Measurements from ENCODE around the gene PMEPA1.

Gene PMEPA1

GRCh38 chr20:57747861-57748481 lies 38.2 kb upstream of the PMEPA1 start:
- POLR2A ChIA-PET, result interaction anchor here (0.9 to 1.9 kb wide), 7 partner anchors 10 to 49 kb away, joined by 3 to 20 read pairs (median 3); partner anchors contain the start of gene PMEPA1
- CTCF ChIA-PET, result interaction anchor here (0.6 to 1.0 kb wide), 3 partner anchors 35 to 334 kb away, joined by 3 to 5 read pairs (median 3); no protein-coding TSS in a partner anchor
- peak overlapping the region; percentile 8; the same call in 1 of the 2 replicates for H3K27ac ChIP-seq (ENCODE audit: extremely low read depth, low read depth, low read length)
- peak; percentile 13; the same call in 1 of the 2 replicates for TF ChIP-seq GLIS1 (tag by site-specific recombination; IDR thresholded peaks at IDR 0.05)
- TF ChIP-seq ZIC2 (tag by site-specific recombination; IDR thresholded peaks at IDR 0.05), result peak; percentile 87
- no peak for TF ChIP-seq MZF1 (tag by site-specific recombination; IDR thresholded peaks at IDR 0.05; ENCODE audit: borderline replicate concordance)
- peak; percentile 51 for TF ChIP-seq WT1 (tag by site-specific recombination; IDR thresholded peaks at IDR 0.05)
- TF ChIP-seq PRDM6 (tag by site-specific recombination; IDR thresholded peaks at IDR 0.05), result 0 out of 2 replicates have a peak, but pooled peaks have one; percentile 28
- peak; percentile 87 for TF ChIP-seq PRDM1 (tag by site-specific recombination; IDR thresholded peaks at IDR 0.05)
- TF ChIP-seq ATF2 (tag by site-specific recombination; IDR thresholded peaks at IDR 0.05; ENCODE audit: low read depth), result no peak
- H3K9me3 ChIP-seq (ENCODE audit: control insufficient read depth, insufficient read depth, low read depth, low read length), result no peaks in the 10 kb centered on the region
- no peaks in the 10 kb centered on the region for H3K36me3 ChIP-seq (ENCODE audit: control insufficient read depth in 2 of 2, insufficient read depth in 1 of 2, low read length in 2 of 2)
- H3K4me3 ChIP-seq (ENCODE audit: low read depth, low read length), result peak overlapping the region; percentile 20
- peaks cover 13% of the 10 kb centered on the region for H3K4me1 ChIP-seq (ENCODE audit: control insufficient read depth, insufficient read depth, low read length)

- no peak overlapping the region for H3K27ac ChIP-seq (ENCODE audit: extremely low read depth, low read depth, low read length)
- H3K36me3 ChIP-seq (ENCODE audit: control insufficient read depth in 2 of 2, insufficient read depth in 1 of 2, low read length in 2 of 2), result no peaks in the 10 kb centered on the region
- H3K4me1 ChIP-seq (ENCODE audit: control insufficient read depth, insufficient read depth, low read length), result peaks cover 13% of the 10 kb centered on the region
- ChIA-PET POLR2A (no interaction called here), CTCF (no interaction called here)
- H3K4me3 ChIP-seq (ENCODE audit: low read depth, low read length), result no peak overlapping the region
- H3K9me3 ChIP-seq (ENCODE audit: control insufficient read depth, insufficient read depth, low read depth, low read length), result no peaks in the 10 kb centered on the region
- TF ChIP-seq FEZF1 (tag by site-specific recombination; IDR thresholded peaks at IDR 0.05), result no peak
- TF ChIP-seq PRDM4 (tag by site-specific recombination; IDR thresholded peaks at IDR 0.05), result no peak
- no peak for TF ChIP-seq SP7 (tag by site-specific recombination; IDR thresholded peaks at IDR 0.05)
- TF ChIP-seq ZIC2 (tag by site-specific recombination; IDR thresholded peaks at IDR 0.05), result peak; percentile 62
- TF ChIP-seq ZNF211 (tag by site-specific recombination; IDR thresholded peaks at IDR 0.05; ENCODE audit: low read depth), result no peak
- no peak for TF ChIP-seq ZNF184 (tag by site-specific recombination; IDR thresholded peaks at IDR 0.05)
- TF ChIP-seq ZNF747 (tag by site-specific recombination; IDR thresholded peaks at IDR 0.05), result no peak
- peak; percentile 71 for TF ChIP-seq GLIS1 (tag by site-specific recombination; IDR thresholded peaks at IDR 0.05)
- TF ChIP-seq ZNF664 (tag by site-specific recombination; IDR thresholded peaks at IDR 0.05), result no peak
- TF ChIP-seq ZNF223 (tag by site-specific recombination; IDR thresholded peaks at IDR 0.05), result no peak
- no peak for TF ChIP-seq ZNF560 (tag by site-specific recombination; IDR thresholded peaks at IDR 0.05; ENCODE audit: borderline replicate concordance)
- no peak for TF ChIP-seq CTCF (tag by site-specific recombination; IDR thresholded peaks at IDR 0.05)
- TF ChIP-seq GLI2 (tag by site-specific recombination; IDR thresholded peaks at IDR 0.05; ENCODE audit: borderline replicate concordance, low read depth), result no peak
These were observed 37.1 kb upstream of the PMEPA1 start for GRCh38 chr20:57746832-57747404.
